WI38 (cell line): Measurements from ENCODE around the gene C17orf67.
A peak's percentile ranks its signal among the peaks of the same experiment; 100 is the strongest.

ENCODE experiments used
- H3K4me3 ChIP-seq: 2 replicates; pipeline ENCODE4 v1.5.1; 2011; ENCODE audit warnings: low read depth, mild to moderate bottlenecking, control low read depth, low read length
- CTCF ChIP-seq: IDR thresholded peaks from 2 replicates; pipeline ENCODE4 v1.5.1; 2012; ENCODE audit warnings: low read depth, mild to moderate bottlenecking, control low read depth, low read length

The C17orf67 gene

GRCh38 chr17:56785405-56785804, 48.3 kb downstream of the C17orf67 start:
- H3K4me3 ChIP-seq, result no peak overlapping the region
- TF ChIP-seq CTCF, result no peak

GRCh38 chr17:56782338-56782737, 51.4 kb downstream of the C17orf67 start:
- TF ChIP-seq CTCF, result no peak
- no peak overlapping the region for H3K4me3 ChIP-seq

GRCh38 chr17:56781906-56782305, 51.8 kb downstream of the C17orf67 start:
- TF ChIP-seq CTCF, result no peak
- H3K4me3 ChIP-seq, result no peak overlapping the region

- H3K4me3 ChIP-seq, result peak overlapping the region; percentile 46
Measured at GRCh38 chr17:56779898-56780777, 53.6 kb downstream of the C17orf67 start.

GRCh38 chr17:56779322-56779721, 54.4 kb downstream of the C17orf67 start:
- no peak for TF ChIP-seq CTCF
- H3K4me3 ChIP-seq, result no peak overlapping the region

More at GRCh38 chr17:56779898-56780777, 53.6 kb downstream of the C17orf67 start:
- TF ChIP-seq CTCF, result peak; percentile 92

GRCh38 chr17:56778898-56779297, 54.8 kb downstream of the C17orf67 start:
- TF ChIP-seq CTCF, result no peak
- H3K4me3 ChIP-seq, result no peak overlapping the region

GRCh38 chr17:56777859-56778258, 55.9 kb downstream of the C17orf67 start:
- no peak overlapping the region for H3K4me3 ChIP-seq
- no peak for TF ChIP-seq CTCF
